Nephron (organoid): ENCODE data around the gene PPP1R12B.
"Not testable (repeated sequence)": the region's sequence is repeated elsewhere in the genome, so short reads cannot be mapped to it uniquely, and the experiment has no call there.

Experiments used
- H3K27ac Mint-ChIP-seq, 3 experiments: 2 replicates each; pipeline ENCODE4 v1.8.0; 2020; ENCODE audit warnings: mixed read lengths in 3 of 3, mild to moderate bottlenecking in 2 of 3, moderate library complexity in 1 of 3
- H3K27me3 Mint-ChIP-seq: 2 replicates; pipeline ENCODE4 v1.8.0; 2021; ENCODE audit warnings: low read depth, mild to moderate bottlenecking, moderate library complexity, mixed read lengths
- H3K36me3 Mint-ChIP-seq: 2 replicates; pipeline ENCODE4 v1.8.0; 2020; ENCODE audit warnings: low read depth, mixed read lengths
- H3K4me1 Mint-ChIP-seq: 2 replicates; pipeline ENCODE4 v1.8.0; 2020; ENCODE audit warnings: mixed read lengths
- H3K4me3 Mint-ChIP-seq, 3 experiments: 2 replicates each; pipeline ENCODE4 v1.8.0; 2020; ENCODE audit warnings: mild to moderate bottlenecking in 3 of 3, mixed read lengths in 3 of 3, moderate library complexity in 2 of 3
- H3K9me3 Mint-ChIP-seq: 2 replicates; pipeline ENCODE4 v1.8.0; 2020; ENCODE audit warnings: mixed read lengths
- CTCF ChIP-seq, 3 experiments: fragments of 200-600 bp; sonication (generic); IDR thresholded peaks; one replicate each; pipeline ENCODE4 v1.5.0; 2021; ENCODE audit warnings: antibody characterized with exemption in 3 of 3; ENCODE audit not compliant: unreplicated experiment in 3 of 3

Gene PPP1R12B

DNA sequence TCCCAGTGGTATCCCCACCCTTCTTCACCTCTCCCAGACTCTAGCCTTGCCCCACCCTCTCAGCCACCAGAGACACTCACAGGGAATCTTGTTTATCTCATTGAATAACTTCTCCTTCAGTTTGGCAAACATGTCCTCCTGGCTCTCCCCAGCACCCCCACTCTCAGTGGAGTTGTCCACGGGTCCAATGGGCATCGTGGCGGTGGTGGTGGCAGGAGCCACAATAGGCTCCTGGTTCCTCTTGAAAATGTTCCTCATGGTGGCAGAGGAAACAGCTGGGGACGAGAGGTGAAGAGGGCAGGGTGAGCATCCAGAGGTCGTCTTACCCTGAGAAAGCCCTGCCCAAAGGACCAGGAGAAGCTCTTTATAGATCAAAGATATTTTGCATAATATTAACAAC lies 257.0 kb downstream of the PPP1R12B start:
- H3K27ac Mint-ChIP-seq, result no peak overlapping the region
- H3K9me3 Mint-ChIP-seq, result no peaks in the 10 kb centered on the region
- TF ChIP-seq CTCF (IDR thresholded peaks at IDR 0.05; ENCODE audit: unreplicated experiment in 3 of 3), result no peak

GRCh38 chr1:202612036-202612435 lies 263.5 kb downstream of the PPP1R12B start:
- H3K27me3 Mint-ChIP-seq, H3K27ac Mint-ChIP-seq, H3K4me3 Mint-ChIP-seq, H3K9me3 Mint-ChIP-seq, H3K36me3 Mint-ChIP-seq: not testable (repeated sequence)
- peaks cover 29% of the 10 kb centered on the region for H3K4me1 Mint-ChIP-seq

More for the DNA sequence above, 257.0 kb downstream of the PPP1R12B start:
- peaks cover 5% of the 10 kb centered on the region for H3K36me3 Mint-ChIP-seq
- no peak overlapping the region for H3K4me3 Mint-ChIP-seq
- no peaks in the 10 kb centered on the region for H3K4me1 Mint-ChIP-seq
- no peaks in the 10 kb centered on the region for H3K27me3 Mint-ChIP-seq

- H3K4me3 Mint-ChIP-seq, result no peak overlapping the region
- H3K27ac Mint-ChIP-seq, result no peak overlapping the region
- peaks cover 41% of the 10 kb centered on the region for H3K4me1 Mint-ChIP-seq
- no peaks in the 10 kb centered on the region for H3K36me3 Mint-ChIP-seq
- no peak for TF ChIP-seq CTCF (IDR thresholded peaks at IDR 0.05; ENCODE audit: unreplicated experiment in 3 of 3)
- no peaks in the 10 kb centered on the region for H3K9me3 Mint-ChIP-seq
- no peaks in the 10 kb centered on the region for H3K27me3 Mint-ChIP-seq
These were observed 265.1 kb downstream of the PPP1R12B start for GRCh38 chr1:202613571-202613970.

GRCh38 chr1:202614363-202615207 lies 266.1 kb downstream of the PPP1R12B start:
- Mint-ChIP-seq H3K27ac (peak overlapping the region; percentile 92 to 96 (median 93)), H3K4me1 (peaks cover 51% of the 10 kb centered on the region), H3K4me3 (peak overlapping the region in 2 of 3 experiments; percentile 26 to 55)
- not testable (repeated sequence) for H3K27me3 Mint-ChIP-seq, H3K9me3 Mint-ChIP-seq, H3K36me3 Mint-ChIP-seq
- peak in 1 of 3 experiments; percentile 36 for TF ChIP-seq CTCF (IDR thresholded peaks at IDR 0.05; ENCODE audit: unreplicated experiment in 3 of 3)

DNA sequence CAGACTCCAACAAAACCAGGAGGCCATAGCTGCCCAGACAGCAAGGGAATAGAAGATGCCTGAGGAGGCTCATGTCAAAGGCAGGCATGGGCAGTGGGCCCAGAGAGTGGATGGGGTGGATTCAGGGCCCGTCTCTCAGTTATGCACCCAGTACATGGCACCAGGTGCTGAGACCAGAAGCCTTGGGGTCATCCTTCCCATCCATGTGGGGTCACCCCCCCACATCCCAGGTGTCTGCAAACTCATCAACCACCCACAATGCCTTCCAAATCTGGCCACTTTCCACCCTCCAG lies 266.7 kb downstream of the PPP1R12B start:
- H3K9me3 Mint-ChIP-seq, H3K27me3 Mint-ChIP-seq, H3K36me3 Mint-ChIP-seq: not testable (repeated sequence)
- peak overlapping the region; percentile 92 to 96 (median 93) for H3K27ac Mint-ChIP-seq
- peak overlapping the region; percentile 25 to 38 (median 28) for H3K4me3 Mint-ChIP-seq
- peaks cover 53% of the 10 kb centered on the region for H3K4me1 Mint-ChIP-seq

- H3K36me3 Mint-ChIP-seq, result no peaks in the 10 kb centered on the region
- peak overlapping the region; percentile 92 to 96 (median 93) for H3K27ac Mint-ChIP-seq
- H3K4me1 Mint-ChIP-seq, result peaks cover 56% of the 10 kb centered on the region
- H3K27me3 Mint-ChIP-seq, result no peaks in the 10 kb centered on the region
- TF ChIP-seq CTCF (IDR thresholded peaks at IDR 0.05; ENCODE audit: unreplicated experiment in 3 of 3), result no peak
- H3K4me3 Mint-ChIP-seq, result peak overlapping the region; percentile 25 to 42 (median 38)
- H3K9me3 Mint-ChIP-seq, result no peaks in the 10 kb centered on the region
These were observed 267.2 kb downstream of the PPP1R12B start for GRCh38 chr1:202615501-202616354.
